ENCODE data around the gene GPX4. TPM values are rescaled to one million over a fixed set of nuclear protein-coding genes. Genes with fewer than 3 reads are reported as not detected.

GPX4 gene
- total and polyA plus RNA-seq, 2 of the 13 experiments (the other 11 are each of a cell fraction or from before 2014, with no cell fraction given) = 535 to 613 TPM

- TF ChIP-seq CBX2 (IDR thresholded peaks at IDR 0.05; ENCODE audit: low read depth, low read length) (no peak), CBX2 (CRISPR knock-in tag; IDR thresholded peaks at IDR 0.05; ENCODE audit: low read depth) (no peak), MTF1 (CRISPR knock-in tag; IDR thresholded peaks at IDR 0.05) (no peak), PAWR (CRISPR knock-in tag; IDR thresholded peaks at IDR 0.05; ENCODE audit: borderline replicate concordance) (no peak), MYNN (CRISPR knock-in tag; IDR thresholded peaks at IDR 0.05; ENCODE audit: low read depth) (no peak), FOXC1 (CRISPR knock-in tag; IDR thresholded peaks at IDR 0.05; ENCODE audit: borderline replicate concordance) (peak; percentile 59; the same call in 1 of the 2 replicates), KAT7 (CRISPR knock-in tag; IDR thresholded peaks at IDR 0.05; ENCODE audit: borderline replicate concordance) (no peak), ATF4 (CRISPR knock-in tag; IDR thresholded peaks at IDR 0.05) (peak in 1 of 2 experiments; percentile 12; a peak in 1 of 4 replicates), DNMT1 (CRISPR knock-in tag; IDR thresholded peaks at IDR 0.05) (0 out of 2 replicates have a peak, but pooled peaks have one; percentile 80), AGO2 (optimal IDR thresholded peaks at IDR 0.05; ENCODE audit: low read depth, low read length) (peak; percentile 70), FOSL1 (CRISPR knock-in tag; IDR thresholded peaks at IDR 0.05; ENCODE audit: borderline replicate concordance) (no peak), ZXDC (CRISPR knock-in tag; IDR thresholded peaks at IDR 0.05) (0 out of 2 replicates have a peak, but pooled peaks have one; percentile 39), ZNF615 (CRISPR knock-in tag; IDR thresholded peaks at IDR 0.05; ENCODE audit: borderline replicate concordance) (no peak), SRSF9 (IDR thresholded peaks at IDR 0.05; ENCODE audit: borderline replicate concordance, insufficient read depth, low read depth, low read length, poor library complexity, severe bottlenecking) (no peak), ZNF619 (CRISPR knock-in tag; IDR thresholded peaks at IDR 0.05) (no peak), GLI4 (CRISPR knock-in tag; IDR thresholded peaks at IDR 0.05; ENCODE audit: borderline replicate concordance) (no peak), ZNF205 (CRISPR knock-in tag; IDR thresholded peaks at IDR 0.05) (peak; percentile 100), CEBPZ (IDR thresholded peaks at IDR 0.05; ENCODE audit: low read length) (no peak), MTERF4 (CRISPR knock-in tag; IDR thresholded peaks at IDR 0.05) (peak; percentile 91; the same call in 1 of the 2 replicates), CBFB (CRISPR knock-in tag; IDR thresholded peaks at IDR 0.05) (0 out of 2 replicates have a peak, but pooled peaks have one; percentile 21)
Measured at GRCh38 chr19:1103708-1104310, at the start of gene GPX4 (continued).
